ENCODE results near the gene QSER1.
A peak's percentile ranks its signal among the peaks of the same experiment; 100 is the strongest.
"Not testable (repeated sequence)": the region's sequence is repeated elsewhere in the genome, so short reads cannot be mapped to it uniquely, and the experiment has no call there.

The QSER1 gene

GRCh38 chr11:32855601-32856000 lies 37.0 kb upstream of the QSER1 start:
- DNase-seq (ENCODE audit: extremely low spot score) = no peak
- TF ChIP-seq FOXA1 (IDR thresholded peaks at IDR 0.05) (no peak), SP1 (IDR thresholded peaks at IDR 0.05) (no peak), FOXK2 (IDR thresholded peaks at IDR 0.05) (no peak), ZNF384 (IDR thresholded peaks at IDR 0.05) (no peak)

GRCh38 chr11:32858731-32859130 lies 33.9 kb upstream of the QSER1 start:
- no peak for DNase-seq (ENCODE audit: extremely low spot score)
- CTCF ChIA-PET = no interaction called here
- POLR2A ChIA-PET = no interaction called here
- no peak for TF ChIP-seq SP1 (IDR thresholded peaks at IDR 0.05)
- no peak for TF ChIP-seq SUZ12 (IDR thresholded peaks at IDR 0.05)
- TF ChIP-seq PKNOX1 (IDR thresholded peaks at IDR 0.05) = no peak
- TF ChIP-seq LEF1 (IDR thresholded peaks at IDR 0.05; ENCODE audit: borderline replicate concordance) = no peak
- no peak for TF ChIP-seq ARNT (IDR thresholded peaks at IDR 0.05)
- TF ChIP-seq FOXM1 (IDR thresholded peaks at IDR 0.05; ENCODE audit: borderline replicate concordance) = no peak
- no peak for TF ChIP-seq FOXK2 (IDR thresholded peaks at IDR 0.05)
- TF ChIP-seq ELF4 (IDR thresholded peaks at IDR 0.05) = no peak
- no peak for TF ChIP-seq NFRKB (IDR thresholded peaks at IDR 0.05)
- TF ChIP-seq TARDBP (IDR thresholded peaks at IDR 0.05) = no peak
- no peak for TF ChIP-seq ZNF384 (IDR thresholded peaks at IDR 0.05)
- no peak for TF ChIP-seq L3MBTL2 (conservative IDR thresholded peaks at IDR 0.05)
- no peak for TF ChIP-seq BHLHE40 (IDR thresholded peaks at IDR 0.05; ENCODE audit: borderline replicate concordance)
- TF ChIP-seq CTBP1 (IDR thresholded peaks at IDR 0.05; ENCODE audit: borderline replicate concordance) = no peak
- TF ChIP-seq FOXA1 (IDR thresholded peaks at IDR 0.05) = no peak
- TF ChIP-seq HDGF (IDR thresholded peaks at IDR 0.05; ENCODE audit: borderline replicate concordance) = no peak

More at GRCh38 chr11:32855601-32856000, 37.0 kb upstream of the QSER1 start:
- CTCF ChIA-PET = no interaction called here
- POLR2A ChIA-PET = no interaction called here

GRCh38 chr11:32861850-32862577 lies 30.6 kb upstream of the QSER1 start:
- ChIA-PET CTCF (no interaction called here), POLR2A (no interaction called here)
- TF ChIP-seq CTBP1 (IDR thresholded peaks at IDR 0.05; ENCODE audit: borderline replicate concordance) (no peak), LEF1 (IDR thresholded peaks at IDR 0.05; ENCODE audit: borderline replicate concordance) (no peak), NFRKB (IDR thresholded peaks at IDR 0.05) (no peak), PKNOX1 (IDR thresholded peaks at IDR 0.05) (no peak), ZNF384 (IDR thresholded peaks at IDR 0.05) (no peak), HDGF (IDR thresholded peaks at IDR 0.05; ENCODE audit: borderline replicate concordance) (no peak), TARDBP (IDR thresholded peaks at IDR 0.05) (no peak), SUZ12 (IDR thresholded peaks at IDR 0.05) (no peak)
- no peak for DNase-seq (ENCODE audit: extremely low spot score)

- ChIA-PET CTCF (no interaction called here), POLR2A (interaction anchor here (1.4 kb wide), 1 partner anchor 28 kb away, joined by 4 read pairs; no protein-coding TSS in a partner anchor)
Measured at GRCh38 chr11:32864555-32864954, 28.1 kb upstream of the QSER1 start.

GRCh38 chr11:32868752-32869151 lies 23.9 kb upstream of the QSER1 start:
- CTCF ChIA-PET; POLR2A ChIA-PET; DNase-seq (ENCODE audit: extremely low spot score): not testable (repeated sequence)

More at GRCh38 chr11:32864555-32864954, 28.1 kb upstream of the QSER1 start:
- TF ChIP-seq NFRKB (IDR thresholded peaks at IDR 0.05) = no peak
- TF ChIP-seq L3MBTL2 (conservative IDR thresholded peaks at IDR 0.05) = no peak
- TF ChIP-seq SUZ12 (IDR thresholded peaks at IDR 0.05) = no peak
- DNase-seq (ENCODE audit: extremely low spot score) = no peak

GRCh38 chr11:32870676-32871075 lies 21.9 kb upstream of the QSER1 start:
- no peak for TF ChIP-seq TARDBP (IDR thresholded peaks at IDR 0.05)
- no peak for TF ChIP-seq ZNF384 (IDR thresholded peaks at IDR 0.05)
- TF ChIP-seq NFRKB (IDR thresholded peaks at IDR 0.05) = no peak
- TF ChIP-seq SUZ12 (IDR thresholded peaks at IDR 0.05) = no peak
- no peak for TF ChIP-seq ELF4 (IDR thresholded peaks at IDR 0.05)
- no peak for TF ChIP-seq LEF1 (IDR thresholded peaks at IDR 0.05; ENCODE audit: borderline replicate concordance)
- no peak for TF ChIP-seq FOXM1 (IDR thresholded peaks at IDR 0.05; ENCODE audit: borderline replicate concordance)
- no peak for TF ChIP-seq SP1 (IDR thresholded peaks at IDR 0.05)
- no peak for TF ChIP-seq HDGF (IDR thresholded peaks at IDR 0.05; ENCODE audit: borderline replicate concordance)
- CTCF ChIA-PET = interaction anchor here (1.0 kb wide), 1 partner anchor 15 kb away, joined by 4 read pairs; no protein-coding TSS in a partner anchor
- POLR2A ChIA-PET = no interaction called here
- peak; percentile 55 for DNase-seq (ENCODE audit: extremely low spot score)

- ChIA-PET POLR2A (no interaction called here), CTCF (interaction anchor here (0.8 kb wide), 1 partner anchor 939 kb away, joined by 3 read pairs; no protein-coding TSS in a partner anchor)
- DNase-seq (ENCODE audit: extremely low spot score) = no peak
- TF ChIP-seq ELF4 (IDR thresholded peaks at IDR 0.05) (no peak), NFRKB (IDR thresholded peaks at IDR 0.05) (no peak), PKNOX1 (IDR thresholded peaks at IDR 0.05) (no peak), ARNT (IDR thresholded peaks at IDR 0.05) (no peak), FOXA1 (IDR thresholded peaks at IDR 0.05) (no peak), FOXM1 (IDR thresholded peaks at IDR 0.05; ENCODE audit: borderline replicate concordance) (no peak)
Measured at GRCh38 chr11:32874132-32874531, 18.5 kb upstream of the QSER1 start.

All from HEK293T (cell line).